Glomerular endothelial cell (primary cell): ENCODE data around the gene MBNL2. TPM values are rescaled to one million over a fixed set of nuclear protein-coding genes. Genes with fewer than 3 reads are reported as not detected.
A peak's percentile ranks its signal among the peaks of the same experiment; 100 is the strongest.

Source experiments
- DNase-seq: peaks from one replicate; pipeline ENCODE4 v3.0.0-alpha.2; 2011; ENCODE audit warnings: low read depth, low spot score; ENCODE audit errors: extremely low read depth
- total RNA-seq: library from RNA; depleted of rRNA; stranded (reverse); fragments of >200 nt; gene quantifications from 2 replicates; pipeline ENCODE4 v1.2.3, GENCODE V29; 2015

MBNL2 gene
- total RNA-seq, 1 donor from 2014 or later = 110 TPM

GRCh38 chr13:97231829-97232196, 9.7 kb downstream of the MBNL2 start:
- DNase-seq = no peak

- no peak for DNase-seq
Observed at GRCh38 chr13:97233499-97233898, 11.4 kb downstream of the MBNL2 start.

- DNase-seq = no peak
Observed at GRCh38 chr13:97234236-97234635, 12.1 kb downstream of the MBNL2 start.

GRCh38 chr13:97234742-97235141, 12.6 kb downstream of the MBNL2 start:
- DNase-seq = no peak

DNA sequence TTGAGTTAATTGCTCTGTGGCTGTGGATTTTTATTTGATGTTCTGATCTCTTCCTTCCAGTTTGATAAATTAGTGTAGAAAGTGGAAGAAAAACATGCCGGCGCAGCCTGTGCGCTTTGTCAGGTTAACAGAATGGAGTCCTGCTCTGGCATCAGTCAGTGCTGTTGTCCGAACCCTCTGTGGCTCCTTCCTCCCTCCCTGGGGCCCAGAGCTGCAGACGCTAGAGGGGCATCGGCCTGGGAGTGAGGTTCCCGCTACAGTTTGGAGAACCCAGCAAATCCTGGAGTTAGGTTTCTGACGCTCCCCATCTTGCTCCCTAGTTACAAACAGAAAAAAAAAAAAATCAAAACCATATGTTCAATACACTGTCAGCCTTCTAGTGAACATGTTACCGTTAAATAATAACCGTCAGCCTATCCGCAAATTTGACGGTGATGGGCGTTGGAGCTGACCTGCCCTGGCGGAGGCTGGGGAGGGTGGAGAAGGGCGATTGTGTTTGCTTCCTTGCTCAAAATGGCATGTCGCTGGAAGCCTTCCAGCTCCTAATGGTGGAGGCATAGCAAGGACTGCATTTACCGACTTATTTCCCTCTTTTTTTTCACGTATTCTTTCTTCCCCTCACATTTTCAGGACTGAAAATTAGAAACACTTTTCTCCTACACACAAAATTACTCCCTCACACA, 13.6 kb downstream of the MBNL2 start:
- DNase-seq = no peak

DNA sequence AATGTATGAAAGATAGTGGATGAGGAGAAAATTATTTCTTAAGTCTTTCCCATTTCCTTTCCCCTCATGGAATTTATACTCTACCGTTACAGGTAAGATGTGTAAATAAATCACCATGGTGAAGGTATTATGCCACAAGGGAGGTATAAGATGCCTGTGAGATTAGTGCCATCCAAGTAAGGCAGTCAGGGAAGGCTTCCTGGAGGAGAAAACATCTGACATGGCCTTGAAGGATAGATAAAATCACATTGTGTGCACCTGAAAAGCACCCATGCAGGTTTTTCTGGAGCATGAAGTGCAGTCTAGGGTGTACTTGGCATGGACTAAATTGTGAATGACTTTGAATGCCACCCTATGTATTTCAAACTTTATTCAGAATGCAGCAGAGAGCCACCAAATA, 15.3 kb downstream of the MBNL2 start:
- no peak for DNase-seq

GRCh38 chr13:97238432-97238831, 16.3 kb downstream of the MBNL2 start:
- no peak for DNase-seq

- DNase-seq = no peak
Observed at GRCh38 chr13:97238883-97239282, 16.8 kb downstream of the MBNL2 start.

GRCh38 chr13:97239306-97239705, 17.2 kb downstream of the MBNL2 start:
- no peak for DNase-seq

- no peak for DNase-seq
Observed at GRCh38 chr13:97239943-97240787, 18.0 kb downstream of the MBNL2 start.

GRCh38 chr13:97240788-97241734, 18.9 kb downstream of the MBNL2 start:
- no peak for DNase-seq

- DNase-seq = peak; percentile 93
Observed at GRCh38 chr13:97241761-97242160, 19.6 kb downstream of the MBNL2 start.

GRCh38 chr13:97242755-97243497, 20.8 kb downstream of the MBNL2 start:
- no peak for DNase-seq

GRCh38 chr13:97243915-97244781, 22.0 kb downstream of the MBNL2 start:
- no peak for DNase-seq

- DNase-seq = no peak
Observed at GRCh38 chr13:97245011-97245410, 22.9 kb downstream of the MBNL2 start.

- no peak for DNase-seq
Observed at GRCh38 chr13:97246596-97247158, 24.5 kb downstream of the MBNL2 start.

DNA sequence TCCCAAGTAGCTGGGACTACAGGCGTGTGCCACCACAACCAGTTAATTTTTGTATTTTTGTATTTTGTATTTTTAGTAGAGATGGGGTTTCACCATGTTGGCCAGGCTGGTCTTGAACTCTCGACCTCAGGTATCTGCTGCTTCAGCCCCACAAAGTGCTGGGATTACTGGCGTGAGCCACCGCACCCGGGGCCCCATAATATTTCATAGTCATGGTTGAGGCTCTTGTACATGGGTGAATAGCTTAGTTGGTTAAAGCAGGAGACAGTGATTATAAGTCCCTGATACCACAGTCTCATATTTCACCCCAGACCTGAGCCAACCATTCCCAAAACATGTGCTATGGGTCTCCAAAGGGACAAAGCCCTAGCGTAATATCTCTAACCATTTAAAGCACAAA, 26.1 kb downstream of the MBNL2 start:
- DNase-seq = no peak

- no peak for DNase-seq
Observed at GRCh38 chr13:97249093-97249795, 27.1 kb downstream of the MBNL2 start.
